Neutrophil (primary cell): Measurements from ENCODE around the gene GNG12.

Source experiments
- H3K27ac ChIP-seq: fragments of 200-600 bp; sonication (generic); 2 replicates; pipeline ENCODE4 v1.5.1; 2016; ENCODE audit warnings: mild to moderate bottlenecking, moderate library complexity
- H3K27me3 ChIP-seq: fragments of 200-600 bp; sonication (generic); 2 replicates; pipeline ENCODE4 v1.6.0; 2016; ENCODE audit warnings: mild to moderate bottlenecking
- H3K36me3 ChIP-seq: fragments of 200-600 bp; sonication (generic); 2 replicates; pipeline ENCODE4 v1.5.1; 2017
- H3K4me1 ChIP-seq, 2 experiments: fragments of 200-600 bp in 1 of 2; sonication (generic) in 1 of 2; 1 replicate in 1 of 2; 2 replicates in 1 of 2; pipeline versions ENCODE4 v1.5.1 to v1.6.1; 2013 to 2016; ENCODE audit warnings: low read depth in 1 of 2, low read length in 1 of 2, mild to moderate bottlenecking in 1 of 2, moderate library complexity in 1 of 2; ENCODE audit not compliant: control insufficient read depth in 1 of 2, insufficient read depth in 1 of 2
- H3K4me3 ChIP-seq, 2 experiments: fragments of 200-600 bp in 1 of 2; sonication (generic) in 1 of 2; 1 replicate in 1 of 2; 2 replicates in 1 of 2; pipeline ENCODE4 v1.5.1; 2013 to 2016; ENCODE audit warnings: low read depth in 1 of 2, low read length in 1 of 2, mild to moderate bottlenecking in 1 of 2, moderate library complexity in 1 of 2
- H3K9me3 ChIP-seq: fragments of 200-600 bp; sonication (generic); 2 replicates; pipeline ENCODE4 v1.5.1; 2016
- CTCF ChIP-seq: fragments of 200-600 bp; sonication (generic); IDR thresholded peaks from 2 replicates; pipeline ENCODE4 v1.5.1; 2016; ENCODE audit warnings: antibody characterized with exemption

Gene GNG12

GRCh38 chr1:67818162-67818561, 15.1 kb downstream of the GNG12 start:
- no peak overlapping the region for H3K4me3 ChIP-seq
- no peak overlapping the region for H3K27ac ChIP-seq
- no peaks in the 10 kb centered on the region for H3K4me1 ChIP-seq
- no peaks in the 10 kb centered on the region for H3K27me3 ChIP-seq
- no peaks in the 10 kb centered on the region for H3K36me3 ChIP-seq
- no peak for TF ChIP-seq CTCF
- no peaks in the 10 kb centered on the region for H3K9me3 ChIP-seq

- H3K27me3 ChIP-seq: no peaks in the 10 kb centered on the region
- H3K9me3 ChIP-seq: no peaks in the 10 kb centered on the region
- no peak overlapping the region for H3K4me3 ChIP-seq
- H3K36me3 ChIP-seq: no peaks in the 10 kb centered on the region
- no peak overlapping the region for H3K27ac ChIP-seq
- TF ChIP-seq CTCF: no peak
- H3K4me1 ChIP-seq: no peaks in the 10 kb centered on the region
Observed at GRCh38 chr1:67817319-67817718, 15.9 kb downstream of the GNG12 start.

GRCh38 chr1:67816506-67816905, 16.8 kb downstream of the GNG12 start:
- H3K4me1 ChIP-seq: no peaks in the 10 kb centered on the region
- H3K27me3 ChIP-seq: no peaks in the 10 kb centered on the region
- no peaks in the 10 kb centered on the region for H3K36me3 ChIP-seq
- no peaks in the 10 kb centered on the region for H3K9me3 ChIP-seq
- TF ChIP-seq CTCF: no peak
- H3K27ac ChIP-seq: no peak overlapping the region
- no peak overlapping the region for H3K4me3 ChIP-seq

- Histone ChIP-seq H3K36me3 (no peaks in the 10 kb centered on the region), H3K27me3 (no peaks in the 10 kb centered on the region), H3K27ac (no peak overlapping the region), H3K9me3 (no peaks in the 10 kb centered on the region), H3K4me3 (no peak overlapping the region), H3K4me1 (no peaks in the 10 kb centered on the region)
- no peak for TF ChIP-seq CTCF
Observed at GRCh38 chr1:67816095-67816475, 17.2 kb downstream of the GNG12 start.

GRCh38 chr1:67815303-67816094, 17.8 kb downstream of the GNG12 start:
- Histone ChIP-seq H3K4me1 (no peaks in the 10 kb centered on the region), H3K36me3 (no peaks in the 10 kb centered on the region), H3K9me3 (no peaks in the 10 kb centered on the region), H3K27me3 (no peaks in the 10 kb centered on the region), H3K4me3 (no peak overlapping the region), H3K27ac (no peak overlapping the region)
- TF ChIP-seq CTCF: no peak
